Brain microvascular endothelial cell (primary cell): ENCODE measurements around the gene SPEG.

Experiments used
- DNase-seq: peaks from one replicate; pipeline ENCODE4 v3.0.0-alpha.2; 2020
- H3K27ac ChIP-seq: fragments of 250-450 bp; sonication (Bioruptor Pico); 2 replicates; pipeline ENCODE4 v1.5.1; 2020; ENCODE audit warnings: mild to moderate bottlenecking, moderate library complexity
- H3K27me3 ChIP-seq: fragments of 250-450 bp; sonication (Bioruptor Pico); replicated peaks from 2 replicates; pipeline ENCODE4 v1.5.1; 2020; ENCODE audit warnings: mild to moderate bottlenecking
- H3K36me3 ChIP-seq: fragments of 250-450 bp; sonication (Bioruptor Pico); replicated peaks from 2 replicates; pipeline ENCODE4 v1.5.1; 2020; ENCODE audit warnings: mild to moderate bottlenecking
- H3K4me3 ChIP-seq: 2 replicates; pipeline ENCODE4 v1.5.1; 2011; ENCODE audit warnings: low read depth, mild to moderate bottlenecking, control low read depth, low read length, moderate library complexity
- CTCF ChIP-seq: IDR thresholded peaks from 2 replicates; pipeline ENCODE4 v1.5.1; 2011; ENCODE audit warnings: low read depth, mild to moderate bottlenecking, moderate library complexity, low read length, control low read depth, inconsistent platforms; ENCODE audit errors: missing control alignments
- in situ Hi-C: cut with HindIII; loops from 2 replicates; pipeline ENCODE4 v1.10.0; 2017; ENCODE audit warnings: low sequenced_read_pairs, low pct_ligation_motif_present

SPEG gene

GRCh38 chr2:219524817-219525216, 90.2 kb downstream of the SPEG start:
- Histone ChIP-seq H3K27me3 (peaks cover 22% of the 10 kb centered on the region), H3K27ac (no peak overlapping the region), H3K4me3 (no peak overlapping the region), H3K36me3 (no peaks in the 10 kb centered on the region)
- in situ Hi-C loops, result no loop called here
- TF ChIP-seq CTCF, result no peak
- DNase-seq, result no peak

GRCh38 chr2:219525533-219526232, 91.0 kb downstream of the SPEG start:
- peaks cover 24% of the 10 kb centered on the region for H3K27me3 ChIP-seq
- no peak for DNase-seq
- H3K4me3 ChIP-seq, result no peak overlapping the region
- H3K27ac ChIP-seq, result no peak overlapping the region
- no peak for TF ChIP-seq CTCF
- no peaks in the 10 kb centered on the region for H3K36me3 ChIP-seq
- in situ Hi-C loops, result no loop called here

GRCh38 chr2:219526320-219527075, 91.9 kb downstream of the SPEG start:
- TF ChIP-seq CTCF, result no peak
- no peak for DNase-seq
- H3K27me3 ChIP-seq, result peaks cover 24% of the 10 kb centered on the region
- in situ Hi-C loops, result no loop called here
- no peak overlapping the region for H3K27ac ChIP-seq
- H3K36me3 ChIP-seq, result no peaks in the 10 kb centered on the region
- H3K4me3 ChIP-seq, result no peak overlapping the region

GRCh38 chr2:219527076-219527394, 92.4 kb downstream of the SPEG start:
- in situ Hi-C loops, result no loop called here
- TF ChIP-seq CTCF, result no peak
- no peak overlapping the region for H3K27ac ChIP-seq
- no peaks in the 10 kb centered on the region for H3K36me3 ChIP-seq
- no peak for DNase-seq
- H3K4me3 ChIP-seq, result no peak overlapping the region
- H3K27me3 ChIP-seq, result peaks cover 24% of the 10 kb centered on the region

GRCh38 chr2:219527472-219527871, 92.8 kb downstream of the SPEG start:
- in situ Hi-C loops, result no loop called here
- no peak for TF ChIP-seq CTCF
- no peaks in the 10 kb centered on the region for H3K36me3 ChIP-seq
- H3K27ac ChIP-seq, result no peak overlapping the region
- DNase-seq, result no peak
- H3K27me3 ChIP-seq, result peaks cover 24% of the 10 kb centered on the region
- H3K4me3 ChIP-seq, result no peak overlapping the region
